Thyroid gland (tissue), 4 donors: ENCODE data around the gene CACNA1D. TPM values are rescaled to one million over a fixed set of nuclear protein-coding genes. Genes with fewer than 3 reads are reported as not detected.

Experiments used
- DNase-seq, 2 donors: peaks; one replicate each; pipeline ENCODE4 v3.0.0-alpha.2; 2019
- H3K27ac ChIP-seq, 3 donors: fragments of 200-600 bp; sonication (generic); 1 replicate in 2 of 3; 2 replicates in 1 of 3; pipeline ENCODE4 v1.5.1; 2016 to 2019; ENCODE audit warnings: mild to moderate bottlenecking in 1 of 3, moderate library complexity in 1 of 3
- H3K27me3 ChIP-seq: fragments of 200-600 bp; sonication (generic); one replicate; pipeline ENCODE4 v1.5.1; 2019
- H3K36me3 ChIP-seq, 2 donors: fragments of 200-600 bp; sonication (generic); one replicate each; pipeline ENCODE4 v1.5.1; 2016 to 2019
- H3K4me1 ChIP-seq, 2 donors: fragments of 200-600 bp; sonication (generic); one replicate each; pipeline ENCODE4 v1.5.1; 2017 to 2019
- H3K4me3 ChIP-seq, 3 donors: fragments of 200-600 bp; sonication (generic); replicated peaks in 1 of 3; 1 replicate in 2 of 3; 2 replicates in 1 of 3; pipeline ENCODE4 v1.5.1; 2016; ENCODE audit warnings: mild to moderate bottlenecking in 1 of 3
- H3K9me3 ChIP-seq: fragments of 200-600 bp; sonication (generic); one replicate; pipeline ENCODE4 v1.5.1; 2017
- POLR2A ChIP-seq, 2 donors: fragments of 450-650 bp; IDR thresholded peaks; one replicate each; pipeline ENCODE4 v1.6.1; 2017; ENCODE audit warnings: antibody characterized with exemption in 2 of 2, mild to moderate bottlenecking in 2 of 2, moderate library complexity in 1 of 2
- WGBS, 2 donors: methylation state at CpG; one replicate each; pipeline ENCODE4 v1.1.5; 2017; 5-methylcytosine and 5-hydroxymethylcytosine counted together
- intact Hi-C: fragments of 100-400 bp; cut with DNase I; formaldehyde crosslinking; loops from one replicate; pipeline ENCODE4 v1.15.1; 2023
- total RNA-seq, 4 donors: library from RNA; depleted of rRNA; stranded (reverse); fragments of >200 nt; gene quantifications; one replicate each; pipeline ENCODE4 v1.2.3, GENCODE V29; 2016
- TF ChIP-seq, protein P1 (sequence below), 6 experiments: fragments of 200-600 bp in 3 of 6; fragments of 450-650 bp in 3 of 6; sonication (generic) in 3 of 6; IDR thresholded peaks; one replicate each; pipeline ENCODE4 v1.5.1; 2016 to 2019; ENCODE audit warnings: antibody characterized with exemption in 6 of 6, mild to moderate bottlenecking in 2 of 6, inconsistent platforms in 1 of 6, moderate library complexity in 1 of 6

The CACNA1D gene
- total RNA-seq, 4 donors from 2014 or later, result 7.1 to 46.1 (median 27.3) TPM

DNA sequence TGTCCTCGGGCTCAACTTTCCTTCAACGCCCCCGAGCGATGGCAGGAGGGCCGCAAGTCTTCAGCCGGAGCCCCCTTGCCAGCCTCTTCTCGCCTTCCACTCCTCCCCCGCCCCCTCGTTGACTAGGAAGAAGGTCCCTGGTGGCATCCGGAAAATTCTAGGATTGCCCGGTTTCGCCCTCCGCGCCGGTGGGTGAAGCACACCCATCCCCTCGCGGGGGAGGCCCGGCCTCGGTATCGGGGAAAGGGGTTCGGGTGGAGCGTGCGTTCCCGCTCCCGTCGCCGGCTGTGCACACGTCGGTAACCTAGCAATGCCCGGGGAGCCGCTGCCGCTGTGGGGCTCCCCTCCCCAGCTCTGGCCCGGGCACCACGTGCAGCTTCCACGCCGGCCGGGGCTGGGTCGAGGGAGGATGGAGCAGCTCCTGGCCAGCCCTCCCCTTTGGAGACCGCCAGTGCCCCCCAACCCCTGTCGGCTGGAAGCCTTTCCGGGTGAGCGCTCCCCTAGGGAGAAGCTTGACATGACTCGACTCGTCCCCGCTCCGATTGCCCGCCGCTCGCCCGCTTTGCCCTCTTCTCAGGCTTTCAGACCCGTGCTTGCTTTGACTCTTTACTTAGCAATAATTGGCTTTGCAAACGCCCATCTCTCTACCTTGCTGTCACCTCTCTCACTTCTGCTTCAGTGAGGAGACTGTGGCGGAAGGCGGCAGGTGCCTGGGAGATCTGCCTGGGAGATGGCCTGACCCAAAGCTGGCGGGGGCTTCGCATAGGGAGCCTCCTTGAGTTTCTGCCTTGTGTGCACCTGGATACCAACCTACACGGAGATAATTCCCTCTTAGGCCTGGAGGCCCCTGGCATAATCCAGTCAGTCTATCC lies 1.3 kb downstream of the CACNA1D start:
- Histone ChIP-seq H3K9me3 (no peaks in the 10 kb centered on the region), H3K36me3 (no peaks in the 10 kb centered on the region), H3K27me3 (no peaks in the 10 kb centered on the region), H3K4me3 (peak overlapping the region; percentile 19 to 67 (median 34)), H3K27ac (peak overlapping the region in 1 of 3 donors; percentile 4), H3K4me1 (peaks cover 9% of the 10 kb centered on the region in 2 donors)
- no peak for TF ChIP-seq POLR2A (IDR thresholded peaks at IDR 0.05)
- TF ChIP-seq, protein P1, sequence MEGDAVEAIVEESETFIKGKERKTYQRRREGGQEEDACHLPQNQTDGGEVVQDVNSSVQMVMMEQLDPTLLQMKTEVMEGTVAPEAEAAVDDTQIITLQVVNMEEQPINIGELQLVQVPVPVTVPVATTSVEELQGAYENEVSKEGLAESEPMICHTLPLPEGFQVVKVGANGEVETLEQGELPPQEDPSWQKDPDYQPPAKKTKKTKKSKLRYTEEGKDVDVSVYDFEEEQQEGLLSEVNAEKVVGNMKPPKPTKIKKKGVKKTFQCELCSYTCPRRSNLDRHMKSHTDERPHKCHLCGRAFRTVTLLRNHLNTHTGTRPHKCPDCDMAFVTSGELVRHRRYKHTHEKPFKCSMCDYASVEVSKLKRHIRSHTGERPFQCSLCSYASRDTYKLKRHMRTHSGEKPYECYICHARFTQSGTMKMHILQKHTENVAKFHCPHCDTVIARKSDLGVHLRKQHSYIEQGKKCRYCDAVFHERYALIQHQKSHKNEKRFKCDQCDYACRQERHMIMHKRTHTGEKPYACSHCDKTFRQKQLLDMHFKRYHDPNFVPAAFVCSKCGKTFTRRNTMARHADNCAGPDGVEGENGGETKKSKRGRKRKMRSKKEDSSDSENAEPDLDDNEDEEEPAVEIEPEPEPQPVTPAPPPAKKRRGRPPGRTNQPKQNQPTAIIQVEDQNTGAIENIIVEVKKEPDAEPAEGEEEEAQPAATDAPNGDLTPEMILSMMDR (IDR thresholded peaks at IDR 0.05), result peak in 1 of 6 experiments; percentile 19
- 13 to 14% methylated on average over 19 to 43 of the region's 57 CpGs for WGBS, 2 donors
- intact Hi-C loops, result no loop called here
- peak; percentile 37 to 46 for DNase-seq

DNA sequence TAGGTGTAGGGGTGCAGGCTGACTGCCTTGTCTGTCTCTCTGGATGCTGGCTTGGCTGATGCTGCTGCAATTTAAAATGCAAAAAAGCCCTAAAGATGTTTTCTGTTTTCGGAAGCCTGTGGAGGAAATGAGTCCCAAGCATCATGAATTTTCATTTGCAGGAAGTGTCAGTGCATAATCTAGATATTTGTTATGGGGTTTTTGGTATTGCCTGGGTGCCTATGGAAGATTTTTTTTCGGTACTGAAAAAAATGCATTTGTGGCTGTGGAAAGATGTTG lies 1.9 kb downstream of the CACNA1D start:
- no peaks in the 10 kb centered on the region for H3K9me3 ChIP-seq
- TF ChIP-seq, protein P1 (IDR thresholded peaks at IDR 0.05), result no peak
- no peak for TF ChIP-seq POLR2A (IDR thresholded peaks at IDR 0.05)
- no peak for DNase-seq
- no peaks in the 10 kb centered on the region for H3K27me3 ChIP-seq
- WGBS, 2 donors, result 70 to 85% methylated on average over 2 of the region's 2 CpGs
- H3K36me3 ChIP-seq, result no peaks in the 10 kb centered on the region
- H3K4me3 ChIP-seq, result no peak overlapping the region
- intact Hi-C loops, result no loop called here
- H3K27ac ChIP-seq, result no peak overlapping the region
- H3K4me1 ChIP-seq, result peaks cover 9% of the 10 kb centered on the region in 2 donors

DNA sequence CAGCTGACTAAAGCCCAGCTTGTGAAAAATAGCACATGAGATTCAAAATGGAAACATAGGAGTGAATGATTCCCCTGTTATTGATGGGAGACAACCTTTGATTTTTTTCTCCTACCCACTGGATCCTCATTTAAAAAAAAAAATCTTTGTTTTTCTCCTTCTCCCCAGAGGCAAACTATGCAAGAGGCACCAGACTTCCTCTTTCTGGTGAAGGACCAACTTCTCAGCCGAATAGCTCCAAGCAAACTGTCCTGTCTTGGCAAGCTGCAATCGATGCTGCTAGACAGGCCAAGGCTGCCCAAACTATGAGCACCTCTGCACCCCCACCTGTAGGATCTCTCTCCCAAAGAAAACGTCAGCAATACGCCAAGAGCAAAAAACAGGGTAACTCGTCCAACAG lies 2.6 kb downstream of the CACNA1D start:
- no peak for DNase-seq
- Histone ChIP-seq H3K9me3 (no peaks in the 10 kb centered on the region), H3K36me3 (no peaks in the 10 kb centered on the region), H3K4me1 (peaks cover 9% of the 10 kb centered on the region in 2 donors), H3K27ac (no peak overlapping the region), H3K27me3 (no peaks in the 10 kb centered on the region), H3K4me3 (no peak overlapping the region)
- WGBS, 2 donors, result 56 to 66% methylated on average over 5 of the region's 5 CpGs
- no peak for TF ChIP-seq POLR2A (IDR thresholded peaks at IDR 0.05)
- TF ChIP-seq, protein P1 (IDR thresholded peaks at IDR 0.05), result no peak
- intact Hi-C loops, result no loop called here

DNA sequence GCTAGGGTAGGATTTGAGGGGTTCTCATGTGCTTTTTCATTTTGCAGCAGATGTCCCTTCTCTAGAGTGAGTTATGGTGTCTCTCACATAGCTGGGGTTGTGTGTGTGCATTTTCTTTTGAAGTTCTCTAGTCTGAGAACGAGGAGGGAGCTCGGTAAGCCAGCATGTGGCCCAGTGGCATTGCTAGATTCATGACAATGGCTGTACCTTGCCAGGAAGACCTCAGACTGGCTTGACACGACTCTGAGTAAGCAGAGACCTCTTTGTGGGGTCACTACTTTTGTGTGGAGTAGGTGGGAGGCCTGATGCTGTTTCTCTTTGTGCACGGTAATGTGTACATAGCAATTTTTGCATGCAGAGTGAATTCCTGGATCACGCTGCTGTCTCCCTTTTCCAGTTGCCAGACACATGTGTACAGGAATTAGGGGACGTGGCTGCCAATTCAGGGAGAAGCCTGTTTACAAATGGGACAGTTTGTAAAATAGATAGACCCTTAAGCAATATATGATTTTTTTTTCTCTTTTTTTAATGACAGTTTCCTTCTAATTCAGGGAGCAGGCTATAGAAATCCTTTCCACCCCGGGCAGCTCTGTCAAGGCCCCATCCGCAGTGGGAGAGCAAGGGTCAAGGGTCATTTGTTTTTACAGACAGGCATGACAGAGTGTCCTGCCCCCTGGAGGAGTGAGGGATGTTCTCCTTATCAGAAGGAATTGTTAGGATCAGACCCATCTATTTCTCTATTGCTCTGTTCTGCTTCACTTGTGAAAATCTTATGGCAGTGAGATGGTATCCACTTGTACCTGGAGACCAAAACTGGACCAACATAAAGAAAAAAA lies 4.6 kb downstream of the CACNA1D start:
- Histone ChIP-seq H3K36me3 (no peaks in the 10 kb centered on the region), H3K4me1 (peaks cover 0 to 9% of the 10 kb centered on the region in 2 donors), H3K9me3 (no peaks in the 10 kb centered on the region), H3K27me3 (no peaks in the 10 kb centered on the region), H3K4me3 (no peak overlapping the region), H3K27ac (no peak overlapping the region)
- 77% methylated on average over 7 to 8 of the region's 8 CpGs for WGBS, 2 donors
- TF ChIP-seq, protein P1 (IDR thresholded peaks at IDR 0.05), result no peak
- TF ChIP-seq POLR2A (IDR thresholded peaks at IDR 0.05), result no peak
- intact Hi-C loops, result no loop called here
- DNase-seq, result no peak
